Dendritic cell treated with granulocyte-macrophage colony-stimulating factor and Interleukin-4, amounts not matched to agents 40 ng/mL and 50 ng/mL, for 4 days (primary cell): ENCODE measurements around the gene PRKAR2B.
"Not testable (repeated sequence)": the region's sequence is repeated elsewhere in the genome, so short reads cannot be mapped to it uniquely, and the experiment has no call there.

Source experiments
- H3K27ac Mint-ChIP-seq: one replicate; pipeline ENCODE4 v1.8.0; 2022; ENCODE audit warnings: mild to moderate bottlenecking, mixed read lengths
- H3K27me3 Mint-ChIP-seq: one replicate; pipeline ENCODE4 v1.8.0; 2022; ENCODE audit warnings: mild to moderate bottlenecking, mixed read lengths
- H3K36me3 Mint-ChIP-seq: one replicate; pipeline ENCODE4 v1.8.0; 2022; ENCODE audit warnings: low read depth, mixed read lengths
- H3K4me1 Mint-ChIP-seq: one replicate; pipeline ENCODE4 v1.8.0; 2022; ENCODE audit warnings: low read depth, mixed read lengths
- H3K4me3 Mint-ChIP-seq: one replicate; pipeline ENCODE4 v1.8.0; 2022; ENCODE audit warnings: mild to moderate bottlenecking, moderate library complexity, mixed read lengths
- H3K9me3 Mint-ChIP-seq: one replicate; pipeline ENCODE4 v1.8.0; 2022; ENCODE audit warnings: mixed read lengths
- intact Hi-C: fragments of 100-400 bp; cut with micrococcal nuclease; formaldehyde crosslinking; loops from one replicate; pipeline ENCODE4 v1.15.0; 2022

The PRKAR2B gene

GRCh38 chr7:107115762-107116540, 71.4 kb downstream of the PRKAR2B start:
- Mint-ChIP-seq H3K4me3 (no peak overlapping the region), H3K27me3 (no peaks in the 10 kb centered on the region), H3K36me3 (no peaks in the 10 kb centered on the region), H3K27ac (peak overlapping the region; percentile 1), H3K9me3 (no peaks in the 10 kb centered on the region), H3K4me1 (peaks cover 11% of the 10 kb centered on the region)
- intact Hi-C loops, result no loop called here

GRCh38 chr7:107118109-107118900, 73.8 kb downstream of the PRKAR2B start:
- intact Hi-C loops, result no loop called here

GRCh38 chr7:107119376-107120105, 75.0 kb downstream of the PRKAR2B start:
- Mint-ChIP-seq H3K36me3 (no peaks in the 10 kb centered on the region), H3K27ac (no peak overlapping the region), H3K4me1 (peaks cover 11% of the 10 kb centered on the region), H3K27me3 (no peaks in the 10 kb centered on the region), H3K4me3 (no peak overlapping the region), H3K9me3 (no peaks in the 10 kb centered on the region)
- intact Hi-C loops, result no loop called here

More at GRCh38 chr7:107118109-107118900, 73.8 kb downstream of the PRKAR2B start:
- H3K9me3 Mint-ChIP-seq, result no peaks in the 10 kb centered on the region
- no peak overlapping the region for H3K4me3 Mint-ChIP-seq
- H3K36me3 Mint-ChIP-seq, result no peaks in the 10 kb centered on the region
- no peak overlapping the region for H3K27ac Mint-ChIP-seq
- H3K4me1 Mint-ChIP-seq, result peaks cover 11% of the 10 kb centered on the region
- H3K27me3 Mint-ChIP-seq, result no peaks in the 10 kb centered on the region

- Mint-ChIP-seq H3K36me3 (no peaks in the 10 kb centered on the region), H3K9me3 (no peaks in the 10 kb centered on the region), H3K27me3 (no peaks in the 10 kb centered on the region), H3K27ac (no peak overlapping the region), H3K4me3 (no peak overlapping the region), H3K4me1 (peaks cover 21% of the 10 kb centered on the region)
- intact Hi-C loops, result no loop called here
Observed at GRCh38 chr7:107122486-107122911, 78.0 kb downstream of the PRKAR2B start.

- H3K36me3 Mint-ChIP-seq, result no peaks in the 10 kb centered on the region
- H3K9me3 Mint-ChIP-seq, result no peaks in the 10 kb centered on the region
- H3K27ac Mint-ChIP-seq, result no peak overlapping the region
- no peak overlapping the region for H3K4me3 Mint-ChIP-seq
- intact Hi-C loops, result no loop called here
- H3K27me3 Mint-ChIP-seq, result no peaks in the 10 kb centered on the region
- peaks cover 20% of the 10 kb centered on the region for H3K4me1 Mint-ChIP-seq
Observed at GRCh38 chr7:107123392-107123791, 78.9 kb downstream of the PRKAR2B start.

DNA sequence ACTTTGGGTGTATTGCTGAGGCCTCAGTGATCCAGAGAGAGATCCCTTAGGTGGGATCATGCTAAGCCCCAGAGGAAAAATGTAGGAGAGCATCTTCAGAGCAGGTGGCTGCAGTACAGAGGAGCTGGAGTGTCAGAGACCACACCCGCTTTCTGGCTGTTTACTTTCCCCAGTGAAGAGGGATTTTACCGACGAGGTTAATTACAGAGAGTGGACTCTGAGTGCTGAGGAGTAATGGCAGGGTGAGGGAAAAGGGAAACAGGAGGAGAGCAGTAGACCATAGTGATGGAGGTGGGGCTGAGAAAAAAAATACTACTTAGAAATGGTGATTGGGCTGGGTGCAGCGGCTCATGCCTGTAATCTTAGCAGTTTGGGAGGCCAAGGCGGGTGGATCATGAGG, 81.0 kb downstream of the PRKAR2B start:
- peak overlapping the region; percentile 85 for H3K27ac Mint-ChIP-seq
- no peaks in the 10 kb centered on the region for H3K9me3 Mint-ChIP-seq
- H3K36me3 Mint-ChIP-seq, result peaks cover 7% of the 10 kb centered on the region
- no peaks in the 10 kb centered on the region for H3K27me3 Mint-ChIP-seq
- intact Hi-C loops, result no loop called here
- peaks cover 15% of the 10 kb centered on the region for H3K4me1 Mint-ChIP-seq
- H3K4me3 Mint-ChIP-seq, result peak overlapping the region; percentile 40

DNA sequence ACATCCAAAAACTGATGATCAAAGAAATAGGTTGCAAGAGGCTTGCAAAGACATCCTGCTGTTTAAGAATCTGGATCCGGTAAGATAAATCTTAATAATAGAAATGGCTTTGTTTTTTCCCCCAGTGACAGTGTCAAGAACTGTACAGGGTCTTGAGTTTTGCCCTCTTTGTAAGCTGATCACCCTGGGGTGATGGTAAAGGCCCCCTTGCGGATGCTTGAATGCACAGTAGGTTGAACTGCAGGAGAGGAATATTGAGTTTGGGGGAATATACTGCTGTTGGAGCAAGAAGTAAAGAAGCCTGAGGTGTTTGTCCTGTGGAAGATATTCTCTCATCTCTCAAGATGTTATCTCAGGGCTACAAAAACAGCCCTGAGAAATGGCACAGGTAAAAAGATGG, 83.7 kb downstream of the PRKAR2B start:
- Mint-ChIP-seq H3K9me3 (no peaks in the 10 kb centered on the region), H3K27me3 (no peaks in the 10 kb centered on the region), H3K4me1 (peaks cover 15% of the 10 kb centered on the region), H3K4me3 (no peak overlapping the region), H3K36me3 (peaks cover 7% of the 10 kb centered on the region), H3K27ac (no peak overlapping the region)
- intact Hi-C loops, result no loop called here

- H3K4me3 Mint-ChIP-seq, result no peak overlapping the region
- H3K27ac Mint-ChIP-seq, result no peak overlapping the region
- peaks cover 7% of the 10 kb centered on the region for H3K36me3 Mint-ChIP-seq
- intact Hi-C loops, result no loop called here
- H3K4me1 Mint-ChIP-seq, result peaks cover 15% of the 10 kb centered on the region
- no peaks in the 10 kb centered on the region for H3K9me3 Mint-ChIP-seq
- no peaks in the 10 kb centered on the region for H3K27me3 Mint-ChIP-seq
Observed at GRCh38 chr7:107128748-107129147, 84.2 kb downstream of the PRKAR2B start.

DNA sequence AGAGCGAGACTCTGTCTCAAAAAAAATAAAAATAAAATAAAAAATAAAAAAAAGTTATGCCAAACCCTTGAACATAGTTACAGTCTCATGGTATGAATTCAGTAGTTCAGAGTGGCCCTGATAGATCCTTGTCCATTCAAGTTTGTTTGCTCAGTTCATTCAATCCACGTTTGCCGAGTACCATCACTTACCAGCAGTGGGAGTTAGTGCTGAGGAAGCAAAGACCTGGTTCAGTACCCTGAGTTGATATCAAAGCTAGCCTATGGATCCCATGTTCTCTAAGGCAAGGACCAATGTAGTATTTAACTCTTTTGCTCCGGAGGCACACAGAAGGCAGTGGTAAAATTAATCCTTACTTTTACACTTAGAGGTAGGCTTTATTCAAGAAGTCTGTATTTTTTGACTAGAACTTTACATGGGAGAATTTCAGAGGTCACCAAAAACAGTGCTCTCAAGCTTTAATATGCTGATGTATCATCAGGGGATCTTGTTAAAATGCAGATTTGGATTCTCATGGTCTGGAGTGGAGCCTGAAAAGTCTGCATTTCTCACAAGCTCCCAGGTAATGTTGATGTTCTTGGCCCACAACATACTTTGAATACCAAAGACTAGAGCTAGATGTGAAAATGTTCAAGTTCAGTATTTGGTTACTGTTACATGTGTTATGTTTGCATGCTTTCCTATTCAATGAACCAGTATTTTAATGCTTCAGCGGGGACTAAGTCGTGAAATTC, 86.1 kb downstream of the PRKAR2B start:
- intact Hi-C loops, result no loop called here
- no peak overlapping the region for H3K27ac Mint-ChIP-seq
- no peaks in the 10 kb centered on the region for H3K27me3 Mint-ChIP-seq
- H3K36me3 Mint-ChIP-seq, result peaks cover 7% of the 10 kb centered on the region
- H3K4me3 Mint-ChIP-seq, result no peak overlapping the region
- no peaks in the 10 kb centered on the region for H3K9me3 Mint-ChIP-seq
- H3K4me1 Mint-ChIP-seq, result peaks cover 10% of the 10 kb centered on the region

GRCh38 chr7:107133396-107133795, 88.9 kb downstream of the PRKAR2B start:
- H3K4me3 Mint-ChIP-seq, result no peak overlapping the region
- no peak overlapping the region for H3K27ac Mint-ChIP-seq
- H3K36me3 Mint-ChIP-seq, result peaks cover 7% of the 10 kb centered on the region
- intact Hi-C loops, result no loop called here
- H3K9me3 Mint-ChIP-seq, result no peaks in the 10 kb centered on the region
- no peaks in the 10 kb centered on the region for H3K27me3 Mint-ChIP-seq
- H3K4me1 Mint-ChIP-seq, result no peaks in the 10 kb centered on the region

DNA sequence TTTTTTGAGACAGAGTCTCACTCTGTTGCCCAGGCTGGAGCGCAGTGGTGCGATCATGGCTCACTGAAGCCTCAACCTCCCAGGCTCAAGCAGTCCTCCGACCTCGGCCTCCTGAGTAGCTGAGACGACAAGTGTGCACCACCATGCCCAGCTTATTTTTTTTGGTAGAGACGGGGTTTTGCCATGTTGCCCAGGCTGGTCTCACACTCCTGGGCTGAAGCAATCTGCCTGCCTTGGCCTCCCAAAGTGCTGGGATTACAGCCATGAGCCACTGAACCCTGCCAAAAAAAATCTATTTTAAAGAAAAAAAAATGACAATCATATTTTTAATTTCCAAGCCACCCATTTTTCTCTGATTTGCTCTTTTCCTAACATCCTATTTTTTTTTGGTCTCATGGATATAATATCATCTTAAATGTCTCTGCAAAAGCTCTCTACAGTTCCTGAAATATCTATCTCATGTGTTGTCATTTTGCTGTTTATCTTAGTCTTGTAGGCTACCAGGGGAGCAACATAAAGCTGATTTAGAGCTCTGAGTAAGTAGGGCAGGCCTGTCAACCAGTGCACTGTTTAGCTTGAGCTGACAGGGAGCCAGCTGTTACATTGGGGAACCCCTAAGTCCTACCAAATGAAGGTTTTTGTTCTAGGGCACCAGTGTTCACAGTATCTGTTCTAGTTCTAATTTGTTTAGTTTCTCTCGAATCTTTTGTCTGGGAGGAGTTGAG, 94.4 kb downstream of the PRKAR2B start:
- no peak overlapping the region for H3K4me3 Mint-ChIP-seq
- peaks cover 5% of the 10 kb centered on the region for H3K36me3 Mint-ChIP-seq
- H3K9me3 Mint-ChIP-seq, result no peaks in the 10 kb centered on the region
- no peaks in the 10 kb centered on the region for H3K27me3 Mint-ChIP-seq
- intact Hi-C loops, result no loop called here
- H3K27ac Mint-ChIP-seq, result no peak overlapping the region
- H3K4me1 Mint-ChIP-seq, result no peaks in the 10 kb centered on the region

- H3K4me1 Mint-ChIP-seq, H3K9me3 Mint-ChIP-seq, H3K27ac Mint-ChIP-seq, H3K27me3 Mint-ChIP-seq, H3K4me3 Mint-ChIP-seq, H3K36me3 Mint-ChIP-seq: not testable (repeated sequence)
- intact Hi-C loops, result loop anchor here (10.0 kb wide), 1 partner anchor 99 kb away; the partner anchor contains the start of gene PRKAR2B
Observed at GRCh38 chr7:107143875-107144274, 99.4 kb downstream of the PRKAR2B start.
